GM23338 (cell line): ENCODE results near the gene DENND6A. TPM values are rescaled to one million over a fixed set of nuclear protein-coding genes. Genes with fewer than 3 reads are reported as not detected.

Experiments used
- ATAC-seq: fragments of 200-7000 bp; cut with Tn5 transposase; 3 replicates; pipeline ENCODE4 v1.9.1; 2020
- DNase-seq: peaks from one replicate; pipeline ENCODE4 v3.0.0-alpha.2; 2015; ENCODE audit warnings: low spot score
- H2AFZ ChIP-seq: fragments of 200-600 bp; sonication (generic); 2 replicates; pipeline ENCODE4 v1.8.0; 2016; ENCODE audit warnings: antibody characterized with exemption, mild to moderate bottlenecking, moderate library complexity
- H3F3A ChIP-seq: fragments of 200-600 bp; sonication (generic); replicated peaks from 2 replicates; pipeline ENCODE4 v1.8.0; 2017; ENCODE audit warnings: antibody characterized with exemption, mixed run types, low read depth
- H3K27ac ChIP-seq: fragments of 200-600 bp; sonication (generic); 2 replicates; pipeline ENCODE4 v1.6.1; 2016; ENCODE audit warnings: low read depth
- H3K27me3 ChIP-seq: fragments of 200-600 bp; sonication (generic); 2 replicates; pipeline ENCODE4 v1.8.0; 2016; ENCODE audit warnings: mild to moderate bottlenecking, mixed run types, moderate library complexity; ENCODE audit not compliant: insufficient read depth
- H3K36me3 ChIP-seq: fragments of 200-600 bp; sonication (generic); 2 replicates; pipeline ENCODE4 v1.8.0; 2016; ENCODE audit warnings: mild to moderate bottlenecking; ENCODE audit not compliant: insufficient read depth
- H3K4me1 ChIP-seq: fragments of 200-600 bp; sonication (generic); 2 replicates; pipeline ENCODE4 v1.8.0; 2016; ENCODE audit warnings: mild to moderate bottlenecking, moderate library complexity; ENCODE audit not compliant: insufficient read depth
- H3K4me2 ChIP-seq: fragments of 200-600 bp; sonication (generic); 2 replicates; pipeline ENCODE4 v1.7.1; 2017; ENCODE audit warnings: mixed run types
- H3K4me3 ChIP-seq: fragments of 200-600 bp; sonication (generic); 2 replicates; pipeline ENCODE4 v1.6.1; 2016; ENCODE audit warnings: mixed run types
- H3K79me2 ChIP-seq: fragments of 200-600 bp; sonication (generic); replicated peaks from 2 replicates; pipeline ENCODE4 v1.8.0; 2017; ENCODE audit warnings: mild to moderate bottlenecking; ENCODE audit not compliant: insufficient read depth
- H3K9me2 ChIP-seq: fragments of 200-600 bp; sonication (generic); 2 replicates; pipeline ENCODE4 v1.8.0; 2017; ENCODE audit not compliant: insufficient read depth
- H4K20me1 ChIP-seq: fragments of 200-600 bp; sonication (generic); replicated peaks from 2 replicates; pipeline ENCODE4 v1.8.0; 2017; ENCODE audit warnings: mild to moderate bottlenecking; ENCODE audit not compliant: insufficient read depth
- H3K27ac Mint-ChIP-seq: 2 replicates; pipeline ENCODE4 v1.8.0; 2020; ENCODE audit warnings: inconsistent platforms, mild to moderate bottlenecking, moderate library complexity, mixed read lengths
- H3K27me3 Mint-ChIP-seq: 3 replicates; pipeline ENCODE4 v1.8.0; 2022; ENCODE audit warnings: low read depth, mild to moderate bottlenecking, moderate library complexity, mixed read lengths, inconsistent platforms; ENCODE audit not compliant: insufficient read depth, poor library complexity
- H3K36me3 Mint-ChIP-seq: 3 replicates; pipeline ENCODE4 v1.8.0; 2021; ENCODE audit warnings: low read depth, mild to moderate bottlenecking, inconsistent platforms, moderate library complexity, mixed read lengths
- H3K4me1 Mint-ChIP-seq: 3 replicates; pipeline ENCODE4 v1.8.0; 2020; ENCODE audit warnings: mild to moderate bottlenecking, inconsistent platforms, mixed read lengths
- H3K4me3 Mint-ChIP-seq: 3 replicates; pipeline ENCODE4 v1.8.0; 2021; ENCODE audit warnings: moderate library complexity, mild to moderate bottlenecking, inconsistent platforms, mixed read lengths
- H3K9me3 Mint-ChIP-seq: 3 replicates; pipeline ENCODE4 v1.8.0; 2020; ENCODE audit warnings: moderate library complexity, mild to moderate bottlenecking, inconsistent platforms, mixed read lengths
- CREB1 ChIP-seq: fragments of 250-450 bp; sonication (Bioruptor Pico); IDR thresholded peaks from 2 replicates; pipeline ENCODE4 v1.5.0; 2020; ENCODE audit warnings: low read depth, mild to moderate bottlenecking, moderate library complexity
- EZH2 ChIP-seq: fragments of 200-600 bp; sonication (generic); IDR thresholded peaks from one replicate; pipeline ENCODE4 v1.8.0; 2017; ENCODE audit warnings: antibody characterized with exemption, mild to moderate bottlenecking, low read depth; ENCODE audit not compliant: unreplicated experiment
- EZH2phosphoT487 ChIP-seq: fragments of 200-600 bp; sonication (generic); IDR thresholded peaks from one replicate; pipeline ENCODE4 v1.8.1; 2018; ENCODE audit warnings: antibody characterized with exemption; ENCODE audit not compliant: unreplicated experiment
- JUNB ChIP-seq: IDR thresholded peaks from one replicate; pipeline ENCODE4 v1.6.1; 2016; ENCODE audit warnings: antibody characterized with exemption; ENCODE audit not compliant: unreplicated experiment
- NANOG ChIP-seq: IDR thresholded peaks from 2 replicates; pipeline ENCODE4 v1.6.1; 2016; ENCODE audit warnings: antibody characterized with exemption, borderline replicate concordance
- ZNF114 ChIP-seq: fragments of 250-450 bp; sonication (Bioruptor Pico); IDR thresholded peaks from 2 replicates; pipeline ENCODE4 v1.5.0; 2020; ENCODE audit warnings: mild to moderate bottlenecking, moderate library complexity
- polyA plus RNA-seq: library from polyadenylated mRNA; unstranded; fragments of >200 nt; fragmentation: Nextera tagmentation; extraction: Ambion mirVana; gene quantifications from 2 replicates; pipeline ENCODE4 v1.2.1, GENCODE V29; 2016
- total RNA-seq: library from RNA; depleted of rRNA; stranded (reverse); fragments of >200 nt; shearing (Covaris generic); gene quantifications from 2 replicates; pipeline ENCODE4 v1.2.3, GENCODE V29; 2014
- TF ChIP-seq, protein P1 (sequence below): fragments of 250-450 bp; sonication (Bioruptor Pico); IDR thresholded peaks from 2 replicates; pipeline ENCODE4 v1.5.0; 2020; ENCODE audit warnings: mild to moderate bottlenecking, moderate library complexity
- TF ChIP-seq, protein P2 (sequence below): IDR thresholded peaks from one replicate; pipeline ENCODE4 v1.6.1; 2018; ENCODE audit warnings: antibody characterized with exemption; ENCODE audit not compliant: unreplicated experiment
- TF ChIP-seq, protein P3 (sequence below): IDR thresholded peaks from 2 replicates; pipeline ENCODE4 v1.6.1; 2016; ENCODE audit warnings: antibody characterized with exemption

Gene DENND6A
- total and polyA plus RNA-seq, 2 experiments from 2014 or later, result 7.5 to 17.5 TPM

DNA sequence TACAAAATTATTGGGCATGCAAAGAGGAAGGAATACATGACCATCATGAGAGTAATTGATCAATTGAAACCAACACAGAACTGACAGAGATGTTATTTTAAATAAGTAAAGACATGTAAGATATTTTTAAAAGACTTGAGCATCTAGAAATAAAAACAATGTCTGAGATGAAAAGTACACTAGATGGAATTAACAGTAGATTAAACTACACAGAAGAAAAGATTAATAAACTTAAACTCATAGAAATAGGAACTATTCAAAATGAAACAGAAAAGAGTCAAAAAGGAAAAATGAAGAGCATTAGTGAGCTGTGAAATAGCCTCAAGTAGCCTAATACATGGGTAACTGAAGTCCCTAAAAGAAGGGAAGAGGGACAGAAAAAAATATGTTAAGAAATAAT is 87.2 kb downstream of the DENND6A start (continued):
- TF ChIP-seq CREB1 (no peak), NANOG (no peak), EZH2phosphoT487 (no peak), EZH2 (no peak)
- TF ChIP-seq, protein P1, sequence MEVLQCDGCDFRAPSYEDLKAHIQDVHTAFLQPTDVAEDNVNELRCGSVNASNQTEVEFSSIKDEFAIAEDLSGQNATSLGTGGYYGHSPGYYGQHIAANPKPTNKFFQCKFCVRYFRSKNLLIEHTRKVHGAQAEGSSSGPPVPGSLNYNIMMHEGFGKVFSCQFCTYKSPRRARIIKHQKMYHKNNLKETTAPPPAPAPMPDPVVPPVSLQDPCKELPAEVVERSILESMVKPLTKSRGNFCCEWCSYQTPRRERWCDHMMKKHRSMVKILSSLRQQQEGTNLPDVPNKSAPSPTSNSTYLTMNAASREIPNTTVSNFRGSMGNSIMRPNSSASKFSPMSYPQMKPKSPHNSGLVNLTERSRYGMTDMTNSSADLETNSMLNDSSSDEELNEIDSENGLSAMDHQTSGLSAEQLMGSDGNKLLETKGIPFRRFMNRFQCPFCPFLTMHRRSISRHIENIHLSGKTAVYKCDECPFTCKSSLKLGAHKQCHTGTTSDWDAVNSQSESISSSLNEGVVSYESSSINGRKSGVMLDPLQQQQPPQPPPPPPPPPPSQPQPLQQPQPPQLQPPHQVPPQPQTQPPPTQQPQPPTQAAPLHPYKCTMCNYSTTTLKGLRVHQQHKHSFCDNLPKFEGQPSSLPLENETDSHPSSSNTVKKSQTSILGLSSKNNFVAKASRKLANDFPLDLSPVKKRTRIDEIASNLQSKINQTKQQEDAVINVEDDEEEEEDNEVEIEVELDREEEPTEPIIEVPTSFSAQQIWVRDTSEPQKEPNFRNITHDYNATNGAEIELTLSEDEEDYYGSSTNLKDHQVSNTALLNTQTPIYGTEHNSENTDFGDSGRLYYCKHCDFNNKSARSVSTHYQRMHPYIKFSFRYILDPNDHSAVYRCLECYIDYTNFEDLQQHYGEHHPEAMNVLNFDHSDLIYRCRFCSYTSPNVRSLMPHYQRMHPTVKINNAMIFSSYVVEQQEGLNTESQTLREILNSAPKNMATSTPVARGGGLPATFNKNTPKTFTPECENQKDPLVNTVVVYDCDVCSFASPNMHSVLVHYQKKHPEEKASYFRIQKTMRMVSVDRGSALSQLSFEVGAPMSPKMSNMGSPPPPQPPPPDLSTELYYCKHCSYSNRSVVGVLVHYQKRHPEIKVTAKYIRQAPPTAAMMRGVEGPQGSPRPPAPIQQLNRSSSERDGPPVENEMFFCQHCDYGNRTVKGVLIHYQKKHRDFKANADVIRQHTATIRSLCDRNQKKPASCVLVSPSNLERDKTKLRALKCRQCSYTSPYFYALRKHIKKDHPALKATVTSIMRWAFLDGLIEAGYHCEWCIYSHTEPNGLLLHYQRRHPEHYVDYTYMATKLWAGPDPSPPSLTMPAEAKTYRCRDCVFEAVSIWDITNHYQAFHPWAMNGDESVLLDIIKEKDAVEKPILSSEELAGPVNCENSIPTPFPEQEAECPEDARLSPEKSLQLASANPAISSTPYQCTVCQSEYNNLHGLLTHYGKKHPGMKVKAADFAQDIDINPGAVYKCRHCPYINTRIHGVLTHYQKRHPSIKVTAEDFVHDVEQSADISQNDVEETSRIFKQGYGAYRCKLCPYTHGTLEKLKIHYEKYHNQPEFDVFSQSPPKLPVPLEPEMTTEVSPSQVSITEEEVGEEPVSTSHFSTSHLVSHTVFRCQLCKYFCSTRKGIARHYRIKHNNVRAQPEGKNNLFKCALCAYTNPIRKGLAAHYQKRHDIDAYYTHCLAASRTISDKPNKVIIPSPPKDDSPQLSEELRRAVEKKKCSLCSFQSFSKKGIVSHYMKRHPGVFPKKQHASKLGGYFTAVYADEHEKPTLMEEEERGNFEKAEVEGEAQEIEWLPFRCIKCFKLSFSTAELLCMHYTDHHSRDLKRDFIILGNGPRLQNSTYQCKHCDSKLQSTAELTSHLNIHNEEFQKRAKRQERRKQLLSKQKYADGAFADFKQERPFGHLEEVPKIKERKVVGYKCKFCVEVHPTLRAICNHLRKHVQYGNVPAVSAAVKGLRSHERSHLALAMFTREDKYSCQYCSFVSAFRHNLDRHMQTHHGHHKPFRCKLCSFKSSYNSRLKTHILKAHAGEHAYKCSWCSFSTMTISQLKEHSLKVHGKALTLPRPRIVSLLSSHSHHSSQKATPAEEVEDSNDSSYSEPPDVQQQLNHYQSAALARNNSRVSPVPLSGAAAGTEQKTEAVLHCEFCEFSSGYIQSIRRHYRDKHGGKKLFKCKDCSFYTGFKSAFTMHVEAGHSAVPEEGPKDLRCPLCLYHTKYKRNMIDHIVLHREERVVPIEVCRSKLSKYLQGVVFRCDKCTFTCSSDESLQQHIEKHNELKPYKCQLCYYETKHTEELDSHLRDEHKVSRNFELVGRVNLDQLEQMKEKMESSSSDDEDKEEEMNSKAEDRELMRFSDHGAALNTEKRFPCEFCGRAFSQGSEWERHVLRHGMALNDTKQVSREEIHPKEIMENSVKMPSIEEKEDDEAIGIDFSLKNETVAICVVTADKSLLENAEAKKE, result no peak

DNA sequence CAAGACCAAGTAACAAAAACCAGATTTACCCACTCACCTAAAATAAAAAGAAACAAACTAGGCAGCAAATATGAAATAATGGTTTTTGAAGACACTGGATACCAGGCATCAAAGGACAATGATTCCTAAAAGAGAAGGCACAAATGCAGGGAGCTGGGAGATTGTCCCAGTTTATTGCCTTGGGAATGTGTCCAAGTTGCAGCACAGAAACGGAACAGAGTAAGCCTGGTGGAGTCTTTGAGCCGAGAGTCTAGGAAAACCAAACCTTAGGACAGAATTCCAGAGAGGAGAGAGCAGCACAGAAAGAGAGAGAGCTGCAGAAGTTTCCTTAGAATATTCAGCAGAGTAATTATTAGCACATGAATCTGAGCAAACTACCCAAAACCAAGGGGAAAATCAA is 87.9 kb downstream of the DENND6A start:
- peaks cover 46% of the 10 kb centered on the region for H3K9me3 Mint-ChIP-seq
- no peak overlapping the region for H2AFZ ChIP-seq
- no peaks in the 10 kb centered on the region for H3K4me1 ChIP-seq
- H3K27ac Mint-ChIP-seq, result no peak overlapping the region
- H3K36me3 ChIP-seq, result no peaks in the 10 kb centered on the region; the same call in 1 of the 2 replicates
- H3K27ac ChIP-seq, result no peak overlapping the region
- H3K4me1 Mint-ChIP-seq, result no peaks in the 10 kb centered on the region
- H4K20me1 ChIP-seq, result no peaks in the 10 kb centered on the region
- DNase-seq, result no peak
- no peak overlapping the region for H3K4me3 ChIP-seq
- H3K4me3 Mint-ChIP-seq, result no peak overlapping the region
- ATAC-seq, result no peak
- 0 out of 2 replicates have a peak, but pooled peaks cover 3% of the 10 kb centered on the region for H3K9me2 ChIP-seq
- H3K27me3 ChIP-seq, result no peaks in the 10 kb centered on the region
- peaks cover 3% of the 10 kb centered on the region for H3K27me3 Mint-ChIP-seq
- no peak overlapping the region for H3K4me2 ChIP-seq
- no peaks in the 10 kb centered on the region for H3F3A ChIP-seq
- H3K79me2 ChIP-seq, result no peaks in the 10 kb centered on the region
- H3K36me3 Mint-ChIP-seq, result peaks cover 47% of the 10 kb centered on the region
- TF ChIP-seq NANOG (no peak), JUNB (no peak), ZNF114 (no peak), EZH2phosphoT487 (no peak)
- TF ChIP-seq, protein P2, sequence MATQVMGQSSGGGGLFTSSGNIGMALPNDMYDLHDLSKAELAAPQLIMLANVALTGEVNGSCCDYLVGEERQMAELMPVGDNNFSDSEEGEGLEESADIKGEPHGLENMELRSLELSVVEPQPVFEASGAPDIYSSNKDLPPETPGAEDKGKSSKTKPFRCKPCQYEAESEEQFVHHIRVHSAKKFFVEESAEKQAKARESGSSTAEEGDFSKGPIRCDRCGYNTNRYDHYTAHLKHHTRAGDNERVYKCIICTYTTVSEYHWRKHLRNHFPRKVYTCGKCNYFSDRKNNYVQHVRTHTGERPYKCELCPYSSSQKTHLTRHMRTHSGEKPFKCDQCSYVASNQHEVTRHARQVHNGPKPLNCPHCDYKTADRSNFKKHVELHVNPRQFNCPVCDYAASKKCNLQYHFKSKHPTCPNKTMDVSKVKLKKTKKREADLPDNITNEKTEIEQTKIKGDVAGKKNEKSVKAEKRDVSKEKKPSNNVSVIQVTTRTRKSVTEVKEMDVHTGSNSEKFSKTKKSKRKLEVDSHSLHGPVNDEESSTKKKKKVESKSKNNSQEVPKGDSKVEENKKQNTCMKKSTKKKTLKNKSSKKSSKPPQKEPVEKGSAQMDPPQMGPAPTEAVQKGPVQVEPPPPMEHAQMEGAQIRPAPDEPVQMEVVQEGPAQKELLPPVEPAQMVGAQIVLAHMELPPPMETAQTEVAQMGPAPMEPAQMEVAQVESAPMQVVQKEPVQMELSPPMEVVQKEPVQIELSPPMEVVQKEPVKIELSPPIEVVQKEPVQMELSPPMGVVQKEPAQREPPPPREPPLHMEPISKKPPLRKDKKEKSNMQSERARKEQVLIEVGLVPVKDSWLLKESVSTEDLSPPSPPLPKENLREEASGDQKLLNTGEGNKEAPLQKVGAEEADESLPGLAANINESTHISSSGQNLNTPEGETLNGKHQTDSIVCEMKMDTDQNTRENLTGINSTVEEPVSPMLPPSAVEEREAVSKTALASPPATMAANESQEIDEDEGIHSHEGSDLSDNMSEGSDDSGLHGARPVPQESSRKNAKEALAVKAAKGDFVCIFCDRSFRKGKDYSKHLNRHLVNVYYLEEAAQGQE, result no peak
- TF ChIP-seq, protein P3, sequence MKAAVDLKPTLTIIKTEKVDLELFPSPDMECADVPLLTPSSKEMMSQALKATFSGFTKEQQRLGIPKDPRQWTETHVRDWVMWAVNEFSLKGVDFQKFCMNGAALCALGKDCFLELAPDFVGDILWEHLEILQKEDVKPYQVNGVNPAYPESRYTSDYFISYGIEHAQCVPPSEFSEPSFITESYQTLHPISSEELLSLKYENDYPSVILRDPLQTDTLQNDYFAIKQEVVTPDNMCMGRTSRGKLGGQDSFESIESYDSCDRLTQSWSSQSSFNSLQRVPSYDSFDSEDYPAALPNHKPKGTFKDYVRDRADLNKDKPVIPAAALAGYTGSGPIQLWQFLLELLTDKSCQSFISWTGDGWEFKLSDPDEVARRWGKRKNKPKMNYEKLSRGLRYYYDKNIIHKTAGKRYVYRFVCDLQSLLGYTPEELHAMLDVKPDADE, result no peak
